Heart right ventricle (tissue), 16 donors: Measurements from ENCODE around the gene KRT85. TPM values are rescaled to one million over a fixed set of nuclear protein-coding genes. Genes with fewer than 3 reads are reported as not detected.
A peak's percentile ranks its signal among the peaks of the same experiment; 100 is the strongest.

Experiments used
- ATAC-seq, 8 donors: fragments of 200-7000 bp; cut with Tn5 transposase; one replicate each; pipeline ENCODE4 v1.9.1; 2020; ENCODE audit warnings: mild to moderate bottlenecking in 8 of 8, moderate library complexity in 8 of 8, moderate number of reproducible peaks in 1 of 8
- DNase-seq, 2 donors: peaks; one replicate each; pipeline ENCODE4 v3.0.0-alpha.2; 2020
- H3K27ac ChIP-seq, 10 donors: fragments of 200-600 bp; sonication (generic) in 2 of 10; one replicate each; pipeline versions ENCODE4 v1.5.0 to v1.8.0; 2020 to 2022; ENCODE audit warnings: mild to moderate bottlenecking in 3 of 10
- H3K27me3 ChIP-seq, 7 donors: fragments of 200-600 bp; one replicate each; pipeline ENCODE4 v1.8.0; 2021 to 2022; ENCODE audit warnings: mild to moderate bottlenecking in 2 of 7
- H3K36me3 ChIP-seq, 9 donors: fragments of 200-600 bp; sonication (generic) in 1 of 9; one replicate each; pipeline versions ENCODE4 v1.5.0 to v1.8.0; 2020 to 2022; ENCODE audit warnings: mild to moderate bottlenecking in 2 of 9
- H3K4me1 ChIP-seq, 9 donors: fragments of 200-600 bp; sonication (generic) in 1 of 9; one replicate each; pipeline versions ENCODE4 v1.5.0 to v1.8.0; 2020 to 2022; ENCODE audit warnings: mild to moderate bottlenecking in 4 of 9
- H3K4me3 ChIP-seq, 10 donors: fragments of 200-600 bp; sonication (generic) in 2 of 10; one replicate each; pipeline versions ENCODE4 v1.5.0 to v1.8.0; 2020 to 2022; ENCODE audit warnings: mild to moderate bottlenecking in 7 of 10, moderate library complexity in 2 of 10
- H3K9me3 ChIP-seq, 11 donors: fragments of 200-600 bp in 10 of 11; sonication (generic) in 2 of 11; one replicate each; pipeline versions ENCODE4 v1.5.0 to v1.8.0; 2013 to 2022; ENCODE audit warnings: mild to moderate bottlenecking in 2 of 11, control low read depth in 1 of 11, moderate library complexity in 1 of 11
- WGBS, 2 donors: extraction: QIAGEN DNeasy Blood & Tissue Kit; methylation state at CpG; one replicate each; pipeline ENCODE4 v1.1.7; 2013; ENCODE audit warnings: inconsistent platforms in 1 of 2; 5-methylcytosine and 5-hydroxymethylcytosine counted together
- intact Hi-C, 10 donors: fragments of 100-400 bp; cut with DNase I; formaldehyde crosslinking; loops; one replicate each; pipeline versions ENCODE4 v1.11.1 to v1.14.2; 2022
- long read RNA-seq, 3 donors: library from polyadenylated mRNA; unstranded; transcript quantifications; one replicate each; pipeline ENCODE4 v2.0.0, GENCODE V29; 2020 to 2021
- polyA plus RNA-seq, 2 donors: library from polyadenylated mRNA; stranded (reverse); fragments of 200-250 nt; gene quantifications; one replicate each; pipeline ENCODE4 v1.2.3, GENCODE V29; 2013
- total RNA-seq, 10 donors: library from RNA; stranded (reverse); fragmentation: NEBNext Ultra II Directional in 3 of 10; extraction: Animal tissue kit (Norgen Biotek cat#: 25700) in 3 of 10; gene quantifications; one replicate each; pipeline versions ENCODE4 v1.2.1 to v1.2.4, GENCODE V29; 2021 to 2023
- TF ChIP-seq, protein P1 (sequence below), 9 donors: fragments of 200-600 bp; sonication (generic) in 2 of 9; IDR thresholded peaks; one replicate each; pipeline versions ENCODE4 v1.5.0 to v1.8.0; 2021 to 2022; ENCODE audit warnings: antibody characterized with exemption in 9 of 9, mild to moderate bottlenecking in 5 of 9, moderate library complexity in 1 of 9
- donor health status: Arrhythmogenic right ventricular cardiomyopathy.
- donor health status: ischemic (EF 13 %, LVEDD 7.1; RV severe dilation, severe dysfunction).
- donor health status: healthy with polysubstance abuse.
- donor health status: DM: no; HTN: yes; CAD: no.
- donor health status: DM: no; HTN: no; CAD: no.
- donor health status: ischemic (EF 25% LVEDD 6.9; RV normal size, moderate dysfunction).
- donor health status: ischemic (EF 25% LVEDD 5.7; RV mildly dilated, moderate dysfunction).
- donor health status: healthy.
- donor health status: DM: yes; HTN: yes; CAD: no.
- donor health status: Ischemic cardiomyopathy.
- donor health status: ischemic (EF 35%, LVEDD 5.7; RV mildly dilated, moderate dysfunction).
- donor health status: nonischemic (EF 11% LVEDD 7.7; RV severe dilation, severe dysfunction).
- donor health status: DM: yes; HTN: yes; CAD: no.
- donor health status: PGD.
- donor health status: ischemic (EF 29% LVEDD 5.4; RV normal size, mild dysfunction).
- donor health status: nonischemic (EF 23%, LVEDD 6.1; RV moderate dilation, normal function).

Gene KRT85
- total RNA-seq (not detected), polyA plus RNA-seq (not detected)
- long read RNA-seq, donor 1 = 0 reads
- long read RNA-seq, donor 2 = 0 reads
- long read RNA-seq, donor 3 = 0 reads

DNA sequence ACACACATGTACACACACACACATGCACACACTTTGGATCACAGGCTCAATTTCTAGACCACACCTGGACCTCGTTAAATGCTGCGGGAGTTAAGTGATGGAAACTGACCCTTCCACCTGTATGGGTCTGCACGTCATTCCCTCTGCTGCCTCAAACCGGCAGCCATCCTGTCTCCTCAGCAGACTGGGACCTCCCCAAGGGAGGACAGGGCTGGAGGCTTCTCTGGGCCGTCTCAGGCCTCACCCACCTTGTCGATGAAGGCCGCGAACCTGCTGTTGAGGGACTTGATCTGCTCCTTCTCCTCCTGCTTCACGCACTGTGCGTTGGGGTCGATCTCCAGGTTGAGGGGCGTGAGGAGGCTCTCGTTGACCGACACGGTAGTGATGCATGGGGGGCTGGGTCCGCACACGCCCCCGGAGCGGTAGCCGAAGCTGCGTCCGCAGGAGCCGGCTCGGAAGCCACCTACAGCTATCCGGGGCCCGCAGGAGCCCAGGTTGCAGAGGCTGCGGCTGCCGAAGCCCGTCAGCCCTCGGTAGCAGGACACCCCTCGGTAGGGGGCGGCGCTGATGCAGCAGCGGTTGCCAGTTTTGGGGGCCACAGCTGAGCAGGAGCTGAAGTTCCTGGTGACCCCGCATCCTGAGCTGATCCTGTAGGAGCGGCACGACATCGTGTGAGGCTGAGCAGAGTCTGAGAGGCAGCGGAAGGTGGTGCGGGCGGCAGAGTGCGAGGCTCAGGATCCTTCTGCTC lies at the start of gene KRT85:
Gene KRT85, minus strand, starts transcription at position 744 of the 748 bp plus-strand sequence. Its CDS starts 76 bp downstream, at position 668.
- H3K27me3 ChIP-seq = peaks cover 0 to 39% (median 13%) of the 10 kb centered on the region in 7 donors

DNA sequence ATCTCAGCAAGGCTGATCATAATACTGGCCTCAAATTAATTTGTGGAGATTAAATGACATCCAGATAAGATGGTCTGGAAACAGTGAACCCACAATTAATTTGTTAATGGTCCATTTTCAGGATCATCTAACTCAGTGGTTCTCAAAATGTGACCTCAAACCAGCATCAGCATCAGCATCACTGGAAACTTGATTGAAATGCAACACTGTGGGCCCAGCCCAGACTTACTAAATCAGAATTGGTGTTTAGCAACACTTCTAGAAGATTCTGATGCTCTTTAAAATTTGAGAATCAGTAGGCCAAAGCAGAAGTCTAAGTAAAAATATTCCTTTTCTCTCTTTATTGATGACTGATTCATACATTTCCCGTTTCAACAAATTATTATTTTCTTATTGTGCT lies 49.5 kb upstream of the KRT85 start:
- Histone ChIP-seq H3K4me3 (no peak overlapping the region), H3K27me3 (peaks cover 0 to 23% (median 6%) of the 10 kb centered on the region in 7 donors), H3K9me3 (no peaks in the 10 kb centered on the region), H3K4me1 (peaks cover 0 to 21% (median 9%) of the 10 kb centered on the region in 9 donors), H3K36me3 (no peaks in the 10 kb centered on the region), H3K27ac (peak overlapping the region in 9 of 10 donors; percentile 37 to 78 (median 64))
- TF ChIP-seq, protein P1, sequence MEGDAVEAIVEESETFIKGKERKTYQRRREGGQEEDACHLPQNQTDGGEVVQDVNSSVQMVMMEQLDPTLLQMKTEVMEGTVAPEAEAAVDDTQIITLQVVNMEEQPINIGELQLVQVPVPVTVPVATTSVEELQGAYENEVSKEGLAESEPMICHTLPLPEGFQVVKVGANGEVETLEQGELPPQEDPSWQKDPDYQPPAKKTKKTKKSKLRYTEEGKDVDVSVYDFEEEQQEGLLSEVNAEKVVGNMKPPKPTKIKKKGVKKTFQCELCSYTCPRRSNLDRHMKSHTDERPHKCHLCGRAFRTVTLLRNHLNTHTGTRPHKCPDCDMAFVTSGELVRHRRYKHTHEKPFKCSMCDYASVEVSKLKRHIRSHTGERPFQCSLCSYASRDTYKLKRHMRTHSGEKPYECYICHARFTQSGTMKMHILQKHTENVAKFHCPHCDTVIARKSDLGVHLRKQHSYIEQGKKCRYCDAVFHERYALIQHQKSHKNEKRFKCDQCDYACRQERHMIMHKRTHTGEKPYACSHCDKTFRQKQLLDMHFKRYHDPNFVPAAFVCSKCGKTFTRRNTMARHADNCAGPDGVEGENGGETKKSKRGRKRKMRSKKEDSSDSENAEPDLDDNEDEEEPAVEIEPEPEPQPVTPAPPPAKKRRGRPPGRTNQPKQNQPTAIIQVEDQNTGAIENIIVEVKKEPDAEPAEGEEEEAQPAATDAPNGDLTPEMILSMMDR (IDR thresholded peaks at IDR 0.05) = no peak
- peak in 6 of 8 donors; percentile 30 to 54 (median 34) for ATAC-seq
- DNase-seq = no peak
- 76 to 97% methylated on average over 1 of the region's 1 CpG for WGBS, 2 donors
- intact Hi-C loops = no loop called here

More for the DNA sequence above, at the start of gene KRT85:
- WGBS, 2 donors = 77 to 85% methylated on average over 42 of the region's 42 CpGs
- no peaks in the 10 kb centered on the region for H3K4me1 ChIP-seq
- intact Hi-C loops = loop anchor here in 1 of 10 donors (10.0 kb wide), 1 partner anchor 148 kb away; no protein-coding TSS in a partner anchor
- H3K36me3 ChIP-seq = no peaks in the 10 kb centered on the region
- ATAC-seq (no peak), DNase-seq (no peak)
- no peaks in the 10 kb centered on the region for H3K9me3 ChIP-seq
- H3K4me3 ChIP-seq = no peak within 1 kb of the TSS
- H3K27ac ChIP-seq = no peak within 1 kb of the TSS
- TF ChIP-seq, protein P1 (IDR thresholded peaks at IDR 0.05) = no peak

DNA sequence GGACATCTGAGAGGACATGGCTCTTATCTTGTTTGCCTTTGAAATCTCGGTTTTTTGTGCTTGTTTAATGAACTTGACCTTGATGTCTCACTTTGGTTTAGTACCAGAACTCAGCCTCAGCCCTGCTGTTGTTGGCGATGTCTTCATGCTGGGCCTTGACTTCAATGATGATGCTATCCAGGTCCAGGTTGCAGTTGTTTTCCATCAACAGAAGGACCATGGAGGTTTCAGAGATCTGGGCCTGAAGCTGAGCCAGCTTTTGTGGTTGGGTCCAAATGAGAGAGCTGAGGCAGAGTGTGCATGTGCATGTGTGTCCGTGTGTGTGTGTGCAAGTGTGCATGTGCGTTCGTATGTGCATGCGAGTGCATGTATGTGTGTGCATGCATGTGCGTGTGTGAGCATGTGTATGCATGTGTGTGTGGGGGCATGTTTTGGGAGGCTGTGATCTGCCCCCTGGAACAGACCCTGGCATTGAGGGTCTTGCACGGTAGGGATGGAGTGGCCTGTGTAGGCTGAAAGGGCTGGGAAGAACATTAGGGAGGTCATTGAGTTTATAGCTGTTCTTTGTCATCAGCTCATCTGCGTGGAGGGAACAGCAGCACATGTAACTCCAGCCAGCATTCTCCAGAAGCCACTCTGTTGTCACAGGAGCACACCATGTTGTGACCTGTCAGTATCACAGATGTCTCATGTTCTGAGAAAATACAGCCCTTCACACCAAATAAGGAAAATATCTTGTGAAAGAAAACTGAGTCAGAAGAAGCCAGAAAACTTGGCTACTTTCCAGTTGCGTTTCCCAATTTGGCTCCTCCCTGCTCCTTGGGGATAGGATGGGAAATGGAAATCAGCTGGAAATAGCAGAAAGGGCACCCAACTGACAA lies 48.8 kb upstream of the KRT85 start:
- H3K27ac ChIP-seq = peak overlapping the region in 8 of 10 donors; percentile 4 to 78 (median 62)
- 64 to 68% methylated on average over 10 of the region's 10 CpGs for WGBS, 2 donors
- DNase-seq (peak in 1 of 2 donors; percentile 71), ATAC-seq (peak; percentile 73 to 92 (median 88))
- peaks cover 0 to 21% (median 9%) of the 10 kb centered on the region in 9 donors for H3K4me1 ChIP-seq
- peaks cover 0 to 28% (median under 1%) of the 10 kb centered on the region in 7 donors for H3K27me3 ChIP-seq
- TF ChIP-seq, protein P1 (IDR thresholded peaks at IDR 0.05) = no peak
- H3K36me3 ChIP-seq = no peaks in the 10 kb centered on the region
- intact Hi-C loops = no loop called here
- no peak overlapping the region for H3K4me3 ChIP-seq
- H3K9me3 ChIP-seq = no peaks in the 10 kb centered on the region

DNA sequence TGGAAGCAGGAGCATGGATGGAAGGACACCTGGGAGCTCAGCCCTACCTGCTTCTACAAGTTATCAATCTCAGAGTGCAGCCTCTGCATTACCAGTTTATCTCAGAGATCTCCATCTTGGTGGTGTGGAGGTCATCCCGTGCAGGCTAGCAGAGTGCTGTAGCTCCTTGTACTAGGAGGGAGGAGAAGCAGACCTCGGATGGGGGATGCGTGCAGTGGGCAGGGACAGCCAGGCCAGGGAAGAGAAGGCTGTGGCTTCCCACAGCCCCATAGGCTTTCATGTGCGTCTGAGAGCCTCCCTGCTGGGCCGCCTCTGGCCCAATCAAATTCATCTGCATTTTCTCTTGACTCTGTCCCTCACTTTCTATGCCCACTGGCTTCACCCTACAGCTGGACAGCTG lies 47.7 kb upstream of the KRT85 start:
- peak overlapping the region in 2 of 10 donors; percentile 56 to 78 for H3K27ac ChIP-seq
- TF ChIP-seq, protein P1 (IDR thresholded peaks at IDR 0.05) = no peak

More for the DNA sequence above, 47.7 kb upstream of the KRT85 start:
- intact Hi-C loops = no loop called here
- Histone ChIP-seq H3K36me3 (no peaks in the 10 kb centered on the region), H3K4me1 (peaks cover 0 to 21% (median 9%) of the 10 kb centered on the region in 9 donors), H3K4me3 (no peak overlapping the region), H3K27me3 (peaks cover 0 to 25% (median 0%) of the 10 kb centered on the region in 7 donors), H3K9me3 (no peaks in the 10 kb centered on the region)
- ATAC-seq = no peak
- DNase-seq = no peak
- 80 to 86% methylated on average over 5 of the region's 5 CpGs for WGBS, 2 donors
